Esophagus squamous epithelium (tissue), 5 donors: ENCODE data around the gene FHIT. TPM values are rescaled to one million over a fixed set of nuclear protein-coding genes. Genes with fewer than 3 reads are reported as not detected.

ENCODE experiments used
- DNase-seq: peaks from one replicate; lab custom pipeline; 2025; lab: John Stamatoyannopoulos, UW
- H3K27ac ChIP-seq, 4 donors: fragments of 200-600 bp; sonication (generic); one replicate each; pipeline ENCODE4 v1.5.1; 2016 to 2019; ENCODE audit warnings: mild to moderate bottlenecking in 1 of 4
- H3K27me3 ChIP-seq, 4 donors: fragments of 200-600 bp; sonication (generic); 1 replicate in 3 of 4; 2 replicates in 1 of 4; pipeline versions ENCODE4 v1.5.1 to v1.6.0; 2017 to 2021; ENCODE audit warnings: antibody characterized with exemption in 1 of 4
- H3K36me3 ChIP-seq, 3 donors: fragments of 200-600 bp; sonication (generic); one replicate each; pipeline ENCODE4 v1.5.1; 2016 to 2019
- H3K4me1 ChIP-seq, 3 donors: fragments of 200-600 bp; sonication (generic); one replicate each; pipeline ENCODE4 v1.5.1; 2017 to 2019
- H3K4me3 ChIP-seq, 4 donors: fragments of 200-600 bp; sonication (generic); 1 replicate in 3 of 4; 2 replicates in 1 of 4; pipeline ENCODE4 v1.5.1; 2016 to 2019; ENCODE audit warnings: mild to moderate bottlenecking in 2 of 4, moderate library complexity in 1 of 4
- H3K9me3 ChIP-seq, 3 donors: fragments of 200-600 bp; sonication (generic); one replicate each; pipeline ENCODE4 v1.5.1; 2016 to 2019
- CTCF ChIP-seq, 6 experiments: fragments of 450-650 bp in 4 of 6; fragments of 200-600 bp in 2 of 6; sonication (generic) in 2 of 6; IDR thresholded peaks; one replicate each; pipeline ENCODE4 v1.5.1; 2016 to 2019; ENCODE audit warnings: antibody characterized with exemption in 6 of 6, mild to moderate bottlenecking in 4 of 6, moderate library complexity in 4 of 6
- POLR2A ChIP-seq, 4 donors: fragments of 450-650 bp; IDR thresholded peaks; one replicate each; pipeline ENCODE4 v1.6.1; 2017; ENCODE audit warnings: antibody characterized with exemption in 4 of 4, mild to moderate bottlenecking in 4 of 4, moderate library complexity in 3 of 4
- WGBS, 2 donors: methylation state at CpG; one replicate each; pipeline ENCODE4 v1.1.5; 2018; 5-methylcytosine and 5-hydroxymethylcytosine counted together
- intact Hi-C: fragments of 100-400 bp; cut with DNase I; formaldehyde crosslinking; loops from one replicate; pipeline ENCODE4 v1.15.0; 2022
- total RNA-seq, 4 donors: library from RNA; depleted of rRNA; stranded (reverse); fragments of >200 nt; gene quantifications; one replicate each; pipeline ENCODE4 v1.1.0, GENCODE V29; 2016
- donor health status: DM: yes; HTN: yes; CAD: no.

Gene FHIT
- total RNA-seq, 4 donors from 2014 or later: 0.64 to 5.7 (median 3.1) TPM

DNA sequence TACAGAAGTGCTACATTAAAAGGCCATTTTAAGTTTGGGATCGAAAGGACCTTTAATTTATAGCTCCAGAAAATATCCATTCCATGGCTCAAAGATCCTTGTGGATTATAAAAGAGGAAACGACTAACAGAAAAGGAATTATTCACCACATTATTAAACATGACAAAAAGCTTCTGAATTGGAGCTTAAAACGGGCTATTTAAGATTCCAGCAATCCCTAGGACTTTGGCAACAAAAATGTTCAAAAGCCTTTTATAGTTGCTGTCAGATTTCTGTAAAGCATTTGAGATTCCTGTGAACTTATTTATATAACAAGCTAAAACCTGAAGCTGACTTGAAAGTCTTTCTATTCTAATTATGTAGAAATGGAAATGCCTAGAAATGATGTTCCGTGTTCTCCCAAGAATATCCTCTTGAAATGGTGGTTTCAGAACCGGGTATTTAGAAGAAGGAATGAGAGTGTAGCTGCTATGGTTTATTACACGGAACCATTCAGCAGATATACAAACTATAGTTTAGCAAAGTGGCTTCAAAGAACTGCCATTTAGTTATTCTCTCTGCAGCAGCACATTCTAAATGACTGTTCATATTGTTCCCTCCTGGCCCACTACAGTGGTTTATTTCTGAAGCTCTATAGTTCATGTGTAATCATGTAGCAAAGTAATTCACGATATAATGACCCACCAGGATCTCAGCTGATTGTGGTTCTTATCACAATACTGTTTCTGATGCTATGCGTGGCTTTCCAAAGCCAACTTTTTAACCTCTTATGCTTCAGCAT lies 961.7 kb downstream of the FHIT start:
- TF ChIP-seq POLR2A (IDR thresholded peaks at IDR 0.05) (no peak), CTCF (IDR thresholded peaks at IDR 0.05) (no peak)
- no peaks in the 10 kb centered on the region for H3K4me1 ChIP-seq
- no peak for DNase-seq
- H3K27ac ChIP-seq: no peak overlapping the region
- H3K36me3 ChIP-seq: no peaks in the 10 kb centered on the region
- H3K9me3 ChIP-seq: no peaks in the 10 kb centered on the region
- intact Hi-C loops: no loop called here
- H3K4me3 ChIP-seq: no peak overlapping the region
- no peaks in the 10 kb centered on the region for H3K27me3 ChIP-seq
- 38 to 40% methylated on average over 8 of the region's 8 CpGs for WGBS, 2 donors

DNA sequence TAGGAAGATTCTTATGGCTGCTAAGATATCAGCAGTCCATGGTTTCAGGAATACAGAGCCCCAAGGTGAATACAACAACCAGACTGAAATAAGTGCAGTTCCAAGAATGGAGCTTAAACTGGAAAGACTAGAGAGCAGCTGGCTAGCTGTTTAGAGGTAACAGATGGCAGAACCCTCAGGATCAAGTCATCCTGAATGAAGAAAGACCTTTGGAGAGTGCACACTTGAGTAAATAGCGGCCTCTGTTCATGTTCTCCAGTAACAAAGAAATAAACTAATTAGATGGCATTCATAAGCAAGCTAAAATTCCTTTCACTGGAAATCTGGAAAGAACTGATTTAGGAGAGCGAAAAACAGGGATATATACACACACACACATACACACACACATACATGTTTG lies 968.4 kb downstream of the FHIT start:
- Histone ChIP-seq H3K9me3 (no peaks in the 10 kb centered on the region), H3K36me3 (no peaks in the 10 kb centered on the region), H3K27me3 (no peaks in the 10 kb centered on the region), H3K4me1 (no peaks in the 10 kb centered on the region), H3K4me3 (no peak overlapping the region), H3K27ac (no peak overlapping the region)
- intact Hi-C loops: no loop called here
- TF ChIP-seq CTCF (IDR thresholded peaks at IDR 0.05) (no peak), POLR2A (IDR thresholded peaks at IDR 0.05) (no peak)
- 61 to 81% methylated on average over 2 of the region's 2 CpGs for WGBS, 2 donors
- DNase-seq: no peak

DNA sequence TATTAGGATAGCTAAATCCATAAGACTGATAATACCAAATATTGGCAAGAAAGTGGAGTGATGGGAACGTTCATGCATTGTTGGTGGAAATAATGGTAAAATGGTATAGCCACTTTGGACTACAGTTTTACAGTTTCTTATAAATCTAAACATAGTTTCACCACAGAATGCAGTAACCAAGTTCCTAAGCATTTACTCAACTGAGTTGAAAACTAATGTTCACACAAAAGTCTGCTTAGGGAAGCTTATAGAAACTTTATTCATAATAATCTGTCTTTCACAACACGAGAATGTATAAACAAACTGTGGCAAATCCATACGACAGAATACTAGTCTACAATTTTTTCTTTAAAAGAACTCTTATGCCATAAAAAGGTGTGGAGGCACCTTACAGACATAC lies 969.3 kb downstream of the FHIT start:
- Histone ChIP-seq H3K4me1 (no peaks in the 10 kb centered on the region), H3K9me3 (no peaks in the 10 kb centered on the region), H3K27me3 (no peaks in the 10 kb centered on the region), H3K36me3 (no peaks in the 10 kb centered on the region), H3K27ac (no peak overlapping the region), H3K4me3 (no peak overlapping the region)
- 76 to 82% methylated on average over 3 of the region's 3 CpGs for WGBS, 2 donors
- intact Hi-C loops: no loop called here
- TF ChIP-seq CTCF (IDR thresholded peaks at IDR 0.05) (no peak), POLR2A (IDR thresholded peaks at IDR 0.05) (no peak)
- DNase-seq: no peak

DNA sequence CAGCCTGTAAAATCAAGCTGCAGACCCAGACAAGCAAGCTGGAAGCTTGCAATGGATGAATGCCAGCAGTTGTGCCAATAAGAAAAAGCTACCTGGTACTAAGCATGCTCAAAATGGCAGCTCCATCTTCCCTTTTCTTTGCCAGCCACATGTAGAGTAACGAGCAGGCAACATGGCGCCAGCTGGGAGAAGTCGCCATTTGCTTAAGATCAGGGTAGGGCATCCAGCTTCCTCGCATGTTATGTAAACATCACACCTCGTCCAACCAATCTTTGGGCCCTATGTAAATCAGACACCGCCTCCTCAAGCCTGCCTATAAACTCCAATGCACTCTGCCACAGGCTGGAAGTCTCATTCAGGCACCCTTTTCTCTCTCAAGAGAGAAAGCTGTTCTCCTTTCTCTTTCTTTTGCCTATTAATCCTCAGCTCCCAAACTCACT lies 973.9 kb downstream of the FHIT start:
- intact Hi-C loops: no loop called here
- 79 to 87% methylated on average over 4 to 6 of the region's 6 CpGs for WGBS, 2 donors
- Histone ChIP-seq H3K9me3 (no peaks in the 10 kb centered on the region), H3K4me3 (no peak overlapping the region), H3K27ac (no peak overlapping the region), H3K4me1 (no peaks in the 10 kb centered on the region), H3K36me3 (no peaks in the 10 kb centered on the region), H3K27me3 (no peaks in the 10 kb centered on the region)
- DNase-seq: no peak
- no peak for TF ChIP-seq CTCF (IDR thresholded peaks at IDR 0.05)

DNA sequence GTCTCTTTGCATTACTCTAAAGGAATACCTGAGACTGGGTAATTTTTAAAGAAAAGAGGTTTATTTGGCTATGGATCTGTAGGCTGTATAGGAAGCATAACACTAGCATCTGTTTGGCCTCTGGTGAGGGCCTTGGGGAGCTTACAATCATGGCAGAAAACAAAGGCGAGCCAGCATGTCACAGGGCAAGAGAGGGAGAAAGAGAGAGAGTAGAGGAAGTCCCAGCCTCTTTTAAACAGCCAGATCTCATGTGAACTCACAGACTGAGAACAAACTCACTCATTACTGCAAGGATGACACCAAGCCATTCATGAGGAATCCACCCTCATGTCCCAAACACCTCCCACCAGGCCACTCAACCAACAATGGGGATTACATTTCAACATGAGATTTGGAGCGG lies 974.6 kb downstream of the FHIT start:
- WGBS, 2 donors: 66 to 83% methylated on average over 2 of the region's 2 CpGs

More for the DNA sequence above, 974.6 kb downstream of the FHIT start:
- Histone ChIP-seq H3K27me3 (no peaks in the 10 kb centered on the region), H3K36me3 (no peaks in the 10 kb centered on the region), H3K4me1 (no peaks in the 10 kb centered on the region), H3K27ac (no peak overlapping the region), H3K9me3 (no peaks in the 10 kb centered on the region), H3K4me3 (no peak overlapping the region)
- no peak for DNase-seq
- no peak for TF ChIP-seq CTCF (IDR thresholded peaks at IDR 0.05)
- TF ChIP-seq POLR2A (IDR thresholded peaks at IDR 0.05): no peak
- intact Hi-C loops: no loop called here
